ENCODE results near the gene PRKCA. TPM values are rescaled to one million over a fixed set of nuclear protein-coding genes. Genes with fewer than 3 reads are reported as not detected.
A peak's percentile ranks its signal among the peaks of the same experiment; 100 is the strongest.

Gene PRKCA
- total RNA-seq, 3 donors from 2014 or later (not counting 1 experiment from before 2014, with no cell fraction given) = 19.6 to 29.0 (median 20.4) TPM

- Histone ChIP-seq H3K9me3 (ENCODE audit: control insufficient read depth, insufficient read depth, low read length) (no peaks in the 10 kb centered on the region), H3K27ac (ENCODE audit: low read length) (no peak overlapping the region), H3K36me3 (ENCODE audit: control insufficient read depth, insufficient read depth, low read length) (no peaks in the 10 kb centered on the region), H3K4me3 (ENCODE audit: low read length) (no peak overlapping the region), H3K27me3 (ENCODE audit: control insufficient read depth, insufficient read depth, low read length) (no peaks in the 10 kb centered on the region), H3K4me1 (ENCODE audit: control insufficient read depth, insufficient read depth, low read length) (peaks cover 4% of the 10 kb centered on the region)
- intact Hi-C loops (cut with micrococcal nuclease) = no loop called here
- 73% methylated on average over 8 of the region's 9 CpGs for WGBS (ENCODE audit: insufficient coverage)
- Mint-ChIP-seq H3K4me3 (no peak overlapping the region), H3K9me3 (no peaks in the 10 kb centered on the region), H3K36me3 (no peaks in the 10 kb centered on the region), H3K27ac (no peak overlapping the region), H3K27me3 (ENCODE audit: low read depth in 2 of 2) (no peaks in the 10 kb centered on the region), H3K4me1 (peaks cover 6 to 17% of the 10 kb centered on the region in 2 donors)
- TF ChIP-seq CTCF (IDR thresholded peaks at IDR 0.05) = no peak
- no peak for ATAC-seq
- no peak for DNase-seq
Observed at GRCh38 chr17:66443606-66444005, 141.2 kb downstream of the PRKCA start.

GRCh38 chr17:66444031-66444430, 141.6 kb downstream of the PRKCA start:
- intact Hi-C loops (cut with micrococcal nuclease) = no loop called here
- 95% methylated on average over 4 of the region's 4 CpGs for WGBS (ENCODE audit: insufficient coverage)
- H3K27me3 Mint-ChIP-seq (ENCODE audit: low read depth in 2 of 2) = no peaks in the 10 kb centered on the region
- Histone ChIP-seq H3K9me3 (ENCODE audit: control insufficient read depth, insufficient read depth, low read length) (no peaks in the 10 kb centered on the region), H3K36me3 (ENCODE audit: control insufficient read depth, insufficient read depth, low read length) (no peaks in the 10 kb centered on the region), H3K4me1 (ENCODE audit: control insufficient read depth, insufficient read depth, low read length) (peaks cover 4% of the 10 kb centered on the region), H3K4me3 (ENCODE audit: low read length) (no peak overlapping the region), H3K27ac (ENCODE audit: low read length) (no peak overlapping the region), H3K27me3 (ENCODE audit: control insufficient read depth, insufficient read depth, low read length) (no peaks in the 10 kb centered on the region)
- no peak for TF ChIP-seq CTCF (IDR thresholded peaks at IDR 0.05)
- no peak for DNase-seq
- no peak for ATAC-seq
- peaks cover 6 to 17% of the 10 kb centered on the region in 2 donors for H3K4me1 Mint-ChIP-seq
- H3K9me3 Mint-ChIP-seq = no peaks in the 10 kb centered on the region
- H3K27ac Mint-ChIP-seq = no peak overlapping the region
- no peaks in the 10 kb centered on the region for H3K36me3 Mint-ChIP-seq
- no peak overlapping the region for H3K4me3 Mint-ChIP-seq

DNA sequence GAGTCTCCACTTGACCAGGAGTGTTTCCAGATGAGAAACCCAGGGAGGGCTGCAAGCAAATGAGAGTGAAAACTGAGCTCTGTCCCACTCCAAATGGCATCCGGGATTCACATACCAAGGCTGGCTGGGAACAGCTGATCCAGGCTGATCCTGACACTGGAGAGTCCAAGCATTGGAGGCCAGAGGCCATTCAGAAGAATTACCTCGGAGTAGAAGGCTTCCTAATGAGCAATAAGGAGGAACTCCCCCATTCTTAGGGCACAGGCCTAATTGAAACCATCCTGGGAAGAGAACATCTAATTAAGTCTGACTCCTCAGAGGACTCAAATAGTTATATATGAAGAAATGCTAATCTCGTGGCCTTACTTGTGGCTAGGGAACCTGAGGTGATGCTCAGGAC, 142.8 kb downstream of the PRKCA start:
- no peaks in the 10 kb centered on the region for H3K9me3 ChIP-seq (ENCODE audit: control insufficient read depth, insufficient read depth, low read length)
- H3K27ac ChIP-seq (ENCODE audit: low read length) = no peak overlapping the region
- intact Hi-C loops (cut with micrococcal nuclease) = no loop called here
- no peaks in the 10 kb centered on the region for H3K36me3 ChIP-seq (ENCODE audit: control insufficient read depth, insufficient read depth, low read length)
- Mint-ChIP-seq H3K27ac (no peak overlapping the region), H3K36me3 (no peaks in the 10 kb centered on the region), H3K4me1 (peaks cover 6 to 25% of the 10 kb centered on the region in 2 donors), H3K4me3 (no peak overlapping the region), H3K27me3 (ENCODE audit: low read depth in 2 of 2) (no peaks in the 10 kb centered on the region), H3K9me3 (no peaks in the 10 kb centered on the region)
- WGBS (ENCODE audit: insufficient coverage) = 87% methylated on average over 3 of the region's 3 CpGs
- peaks cover 4% of the 10 kb centered on the region for H3K4me1 ChIP-seq (ENCODE audit: control insufficient read depth, insufficient read depth, low read length)
- DNase-seq (no peak), ATAC-seq (no peak)
- no peak for TF ChIP-seq CTCF (IDR thresholded peaks at IDR 0.05)
- H3K27me3 ChIP-seq (ENCODE audit: control insufficient read depth, insufficient read depth, low read length) = no peaks in the 10 kb centered on the region
- no peak overlapping the region for H3K4me3 ChIP-seq (ENCODE audit: low read length)

DNA sequence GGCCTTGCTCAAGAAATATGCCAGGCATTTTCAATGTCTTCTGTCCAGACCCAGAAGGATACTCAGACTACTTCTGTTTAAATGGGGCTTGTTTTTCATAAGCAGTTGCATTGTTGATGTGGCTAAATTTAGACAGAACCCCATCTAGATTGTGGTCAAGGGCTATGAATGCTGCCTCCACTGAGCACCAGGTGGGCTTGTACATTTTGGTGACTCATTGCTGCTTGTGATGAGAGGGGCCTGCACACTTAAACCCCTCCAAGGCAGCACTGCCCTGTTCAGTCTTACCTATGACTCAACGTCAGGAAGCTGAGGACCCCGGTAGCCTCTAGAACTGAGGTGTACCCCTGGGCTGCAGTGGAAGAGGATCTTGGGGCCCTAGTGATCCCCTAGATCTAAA, 144.0 kb downstream of the PRKCA start:
- no peak overlapping the region for H3K4me3 Mint-ChIP-seq
- ATAC-seq (no peak), DNase-seq (no peak)
- H3K36me3 Mint-ChIP-seq = no peaks in the 10 kb centered on the region
- Histone ChIP-seq H3K27me3 (ENCODE audit: control insufficient read depth, insufficient read depth, low read length) (no peaks in the 10 kb centered on the region), H3K36me3 (ENCODE audit: control insufficient read depth, insufficient read depth, low read length) (no peaks in the 10 kb centered on the region), H3K4me1 (ENCODE audit: control insufficient read depth, insufficient read depth, low read length) (no peaks in the 10 kb centered on the region), H3K27ac (ENCODE audit: low read length) (no peak overlapping the region), H3K4me3 (ENCODE audit: low read length) (no peak overlapping the region), H3K9me3 (ENCODE audit: control insufficient read depth, insufficient read depth, low read length) (no peaks in the 10 kb centered on the region)
- H3K9me3 Mint-ChIP-seq = no peaks in the 10 kb centered on the region
- no peaks in the 10 kb centered on the region for H3K27me3 Mint-ChIP-seq (ENCODE audit: low read depth in 2 of 2)
- 70% methylated on average over 2 of the region's 2 CpGs for WGBS (ENCODE audit: insufficient coverage)
- intact Hi-C loops (cut with micrococcal nuclease) = no loop called here
- no peak for TF ChIP-seq CTCF (IDR thresholded peaks at IDR 0.05)
- H3K27ac Mint-ChIP-seq = peak overlapping the region in 1 of 2 donors; percentile 31
- H3K4me1 Mint-ChIP-seq = peaks cover 6 to 20% of the 10 kb centered on the region in 2 donors
